Keratinocyte (primary cell): ENCODE data around the gene MAPRE3. TPM values are rescaled to one million over a fixed set of nuclear protein-coding genes. Genes with fewer than 3 reads are reported as not detected.

Experiments used
- DNase-seq: peaks from one replicate; pipeline ENCODE4 v3.0.0-alpha.2; 2011; ENCODE audit warnings: low read depth, missing footprints, low spot score
- FAIRE-seq: peaks from 2 replicates; lab custom pipeline; 2011; peaks lifted over from hg19 to GRCh38; lab: Jason Lieb, UNC
- H2AFZ ChIP-seq: 2 replicates; pipeline ENCODE4 v1.6.0; 2012; ENCODE audit warnings: low read length, control low read depth, inconsistent platforms; ENCODE audit not compliant: control insufficient read depth
- H3K27ac ChIP-seq: 2 replicates; pipeline ENCODE4 v1.5.1; 2011; ENCODE audit warnings: low read length; ENCODE audit not compliant: control insufficient read depth, insufficient read depth
- H3K27me3 ChIP-seq: 3 replicates; pipeline ENCODE4 v1.6.0; 2011; ENCODE audit warnings: low read length; ENCODE audit not compliant: control insufficient read depth, insufficient read depth; ENCODE audit errors: extremely low read depth
- H3K36me3 ChIP-seq, 2 experiments: 2 replicates in 1 of 2; 3 replicates in 1 of 2; pipeline ENCODE4 v1.5.1; 2011; ENCODE audit warnings: low read length in 2 of 2, mild to moderate bottlenecking in 1 of 2; ENCODE audit not compliant: control insufficient read depth in 2 of 2, insufficient read depth in 2 of 2; ENCODE audit errors: extremely low read depth in 1 of 2
- H3K4me1 ChIP-seq: 3 replicates; pipeline ENCODE4 v1.5.1; 2011; ENCODE audit warnings: low read length; ENCODE audit not compliant: control insufficient read depth, insufficient read depth; ENCODE audit errors: extremely low read depth
- H3K4me2 ChIP-seq: 3 replicates; pipeline ENCODE4 v1.6.0; 2011; ENCODE audit warnings: low read depth, low read length; ENCODE audit not compliant: control insufficient read depth, insufficient read depth; ENCODE audit errors: extremely low read depth
- H3K4me3 ChIP-seq, 3 experiments: fragments of 200-600 bp in 1 of 3; sonication (generic) in 1 of 3; 2 replicates in 2 of 3; 3 replicates in 1 of 3; pipeline ENCODE4 v1.5.1; 2011 to 2016; ENCODE audit warnings: low read length in 3 of 3, mild to moderate bottlenecking in 3 of 3, control low read depth in 2 of 3, inconsistent platforms in 1 of 3, low read depth in 1 of 3, mixed read lengths in 1 of 3, mixed run types in 1 of 3, moderate library complexity in 1 of 3; ENCODE audit not compliant: control insufficient read depth in 2 of 3, insufficient read depth in 2 of 3; ENCODE audit errors: extremely low read depth in 1 of 3
- H3K79me2 ChIP-seq: 2 replicates; pipeline ENCODE4 v1.6.0; 2012; ENCODE audit warnings: low read length; ENCODE audit not compliant: control insufficient read depth, insufficient read depth
- H3K9ac ChIP-seq: 3 replicates; pipeline ENCODE4 v1.6.0; 2011; ENCODE audit warnings: low read length; ENCODE audit not compliant: control insufficient read depth, insufficient read depth; ENCODE audit errors: extremely low read depth
- H3K9me1 ChIP-seq: 3 replicates; pipeline ENCODE4 v1.6.0; 2011; ENCODE audit warnings: low read length; ENCODE audit not compliant: control insufficient read depth, insufficient read depth; ENCODE audit errors: extremely low read depth
- H3K9me3 ChIP-seq: 2 replicates; pipeline ENCODE4 v1.5.1; 2012; ENCODE audit warnings: low read depth, low read length; ENCODE audit not compliant: control insufficient read depth
- H4K20me1 ChIP-seq: 3 replicates; pipeline ENCODE4 v1.6.0; 2011; ENCODE audit warnings: low read length; ENCODE audit not compliant: control insufficient read depth, insufficient read depth; ENCODE audit errors: extremely low read depth
- EZH2 ChIP-seq: IDR thresholded peaks from one replicate; pipeline ENCODE4 v1.6.1; 2012; ENCODE audit warnings: inconsistent platforms, mild to moderate bottlenecking, low read length, moderate library complexity
- dilution Hi-C: fragments of 300-500 bp; cut with MboI; formaldehyde crosslinking; loops from one replicate; pipeline ENCODE4 v1.7.0; 2020; ENCODE audit warnings: low sequenced_read_pairs; ENCODE audit not compliant: extremely low pct_ligation_motif_present
- polyA plus RNA-seq, 5 experiments: library from polyadenylated mRNA; depleted of rRNA in 3 of 5; stranded (reverse) in 3 of 5; stranded (forward) in 1 of 5; unstranded in 1 of 5; fragments of >200 nt; gene quantifications; 1 replicate in 1 of 5; 2 replicates in 3 of 5; 3 replicates in 1 of 5; pipeline versions ENCODE4 v1.2.1 to v1.2.3, GENCODE V29; 2011 to 2012; ENCODE audit warnings: missing spikeins in 2 of 5, low read depth in 1 of 5, low replicate concordance in 1 of 5
- TF ChIP-seq, protein P1 (sequence below), 3 experiments: IDR thresholded peaks in 1 of 3; conservative IDR thresholded peaks in 1 of 3; optimal IDR thresholded peaks in 1 of 3; 2 replicates in 2 of 3; 3 replicates in 1 of 3; pipeline versions ENCODE3 to v1.5.1; 2011; ENCODE audit warnings: low read length in 3 of 3, mild to moderate bottlenecking in 3 of 3, moderate library complexity in 2 of 3, control low read depth in 1 of 3, inconsistent platforms in 1 of 3; ENCODE audit not compliant: insufficient read depth in 2 of 3; ENCODE audit errors: extremely low read depth in 1 of 3

The MAPRE3 gene
- polyA plus RNA-seq, 1 donor (not counting 4 experiments of a cell fraction or from before 2014, with no cell fraction given), result 12.6 TPM

DNA sequence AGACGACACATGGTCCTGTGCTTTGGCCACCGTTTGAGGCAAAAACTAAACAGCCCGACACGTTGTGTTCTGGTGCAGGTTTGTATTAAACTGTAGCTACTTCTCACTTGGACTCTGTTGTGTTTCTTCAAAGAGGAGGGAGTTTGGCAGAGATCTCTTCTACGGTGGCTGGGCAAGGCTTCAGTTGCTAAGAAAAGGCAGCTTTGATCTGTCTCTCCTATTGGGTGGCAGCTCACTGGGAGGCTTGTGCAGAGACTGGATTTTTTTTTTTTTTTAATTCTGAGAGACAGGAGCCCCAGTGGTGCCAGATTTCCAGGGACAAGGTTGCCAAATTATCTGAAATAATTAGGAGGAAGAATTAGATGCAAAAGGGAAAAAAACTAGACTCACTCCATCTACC, 20.2 kb upstream of the MAPRE3 start:
- Histone ChIP-seq H3K27ac (no peak overlapping the region), H3K4me3 (no peak overlapping the region), H4K20me1 (no peaks in the 10 kb centered on the region), H3K9me3 (no peaks in the 10 kb centered on the region), H3K36me3 (no peaks in the 10 kb centered on the region), H3K27me3 (peaks cover 8% of the 10 kb centered on the region), H3K9ac (no peak overlapping the region), H2AFZ (no peak overlapping the region), H3K79me2 (no peaks in the 10 kb centered on the region), H3K9me1 (no peaks in the 10 kb centered on the region), H3K4me1 (no peaks in the 10 kb centered on the region), H3K4me2 (no peak overlapping the region)
- TF ChIP-seq, protein P1, sequence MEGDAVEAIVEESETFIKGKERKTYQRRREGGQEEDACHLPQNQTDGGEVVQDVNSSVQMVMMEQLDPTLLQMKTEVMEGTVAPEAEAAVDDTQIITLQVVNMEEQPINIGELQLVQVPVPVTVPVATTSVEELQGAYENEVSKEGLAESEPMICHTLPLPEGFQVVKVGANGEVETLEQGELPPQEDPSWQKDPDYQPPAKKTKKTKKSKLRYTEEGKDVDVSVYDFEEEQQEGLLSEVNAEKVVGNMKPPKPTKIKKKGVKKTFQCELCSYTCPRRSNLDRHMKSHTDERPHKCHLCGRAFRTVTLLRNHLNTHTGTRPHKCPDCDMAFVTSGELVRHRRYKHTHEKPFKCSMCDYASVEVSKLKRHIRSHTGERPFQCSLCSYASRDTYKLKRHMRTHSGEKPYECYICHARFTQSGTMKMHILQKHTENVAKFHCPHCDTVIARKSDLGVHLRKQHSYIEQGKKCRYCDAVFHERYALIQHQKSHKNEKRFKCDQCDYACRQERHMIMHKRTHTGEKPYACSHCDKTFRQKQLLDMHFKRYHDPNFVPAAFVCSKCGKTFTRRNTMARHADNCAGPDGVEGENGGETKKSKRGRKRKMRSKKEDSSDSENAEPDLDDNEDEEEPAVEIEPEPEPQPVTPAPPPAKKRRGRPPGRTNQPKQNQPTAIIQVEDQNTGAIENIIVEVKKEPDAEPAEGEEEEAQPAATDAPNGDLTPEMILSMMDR (optimal IDR thresholded peaks at IDR 0.05 in 1 of 3, IDR thresholded peaks at IDR 0.05 in 1 of 3, conservative IDR thresholded peaks at IDR 0.05 in 1 of 3; ENCODE audit: extremely low read depth in 1 of 3, insufficient read depth in 2 of 3, low read length in 3 of 3), result no peak
- TF ChIP-seq EZH2, result no peak
- FAIRE-seq (no peak), DNase-seq (no peak)
- dilution Hi-C loops, result no loop called here

DNA sequence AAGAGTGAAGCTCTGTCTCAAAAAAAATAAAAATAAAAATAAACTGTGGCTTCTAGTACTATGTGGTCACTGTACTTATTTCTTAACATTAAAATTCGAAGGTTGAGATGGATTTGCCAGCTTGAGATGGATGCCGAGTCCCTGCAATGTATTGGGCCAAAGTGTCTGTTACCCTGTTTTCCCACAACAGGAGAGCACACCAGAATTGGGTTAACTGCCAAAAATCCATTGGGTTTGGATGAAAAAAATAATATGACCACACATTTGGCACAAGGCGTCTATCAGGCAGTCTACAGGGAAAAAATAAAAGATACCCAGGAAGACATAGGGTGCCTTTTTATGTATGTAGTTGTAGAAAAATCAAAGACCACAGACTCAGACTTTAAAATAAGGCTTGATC, 19.2 kb upstream of the MAPRE3 start:
- Histone ChIP-seq H3K9me3 (no peaks in the 10 kb centered on the region), H3K36me3 (no peaks in the 10 kb centered on the region), H3K4me2 (no peak overlapping the region), H4K20me1 (no peaks in the 10 kb centered on the region), H3K4me3 (no peak overlapping the region), H3K79me2 (no peaks in the 10 kb centered on the region), H2AFZ (no peak overlapping the region), H3K9ac (no peak overlapping the region), H3K27me3 (peaks cover 15% of the 10 kb centered on the region), H3K9me1 (no peaks in the 10 kb centered on the region), H3K4me1 (no peaks in the 10 kb centered on the region), H3K27ac (no peak overlapping the region)
- DNase-seq (no peak), FAIRE-seq (no peak)
- dilution Hi-C loops, result no loop called here
- TF ChIP-seq, protein P1 (optimal IDR thresholded peaks at IDR 0.05 in 1 of 3, IDR thresholded peaks at IDR 0.05 in 1 of 3, conservative IDR thresholded peaks at IDR 0.05 in 1 of 3; ENCODE audit: extremely low read depth in 1 of 3, insufficient read depth in 2 of 3, low read length in 3 of 3), result no peak
- no peak for TF ChIP-seq EZH2
